Measurements from ENCODE around the gene PPAT.

The PPAT gene

GRCh38 chr4:56409511-56410090, 25.8 kb downstream of the PPAT start:
- no peak overlapping the region for H3K4me3 ChIP-seq (replicated peaks; ENCODE audit: low read depth, low read length)
- DNase-seq (ENCODE audit: extremely low read depth, low read depth) = no peak
- no peak for TF ChIP-seq CTCF (IDR thresholded peaks at IDR 0.05; ENCODE audit: low read depth, low read length, missing control alignments)

GRCh38 chr4:56408978-56409377, 26.4 kb downstream of the PPAT start:
- DNase-seq (ENCODE audit: extremely low read depth, low read depth) = no peak
- H3K4me3 ChIP-seq (replicated peaks; ENCODE audit: low read depth, low read length) = no peak overlapping the region
- TF ChIP-seq CTCF (IDR thresholded peaks at IDR 0.05; ENCODE audit: low read depth, low read length, missing control alignments) = no peak

- TF ChIP-seq CTCF (IDR thresholded peaks at IDR 0.05; ENCODE audit: low read depth, low read length, missing control alignments) = no peak
- no peak for DNase-seq (ENCODE audit: extremely low read depth, low read depth)
- H3K4me3 ChIP-seq (replicated peaks; ENCODE audit: low read depth, low read length) = no peak overlapping the region
These were observed 29.3 kb downstream of the PPAT start for GRCh38 chr4:56406151-56406550.

GRCh38 chr4:56405016-56405415, 30.4 kb downstream of the PPAT start:
- no peak overlapping the region for H3K4me3 ChIP-seq (replicated peaks; ENCODE audit: low read depth, low read length)
- no peak for DNase-seq (ENCODE audit: extremely low read depth, low read depth)
- TF ChIP-seq CTCF (IDR thresholded peaks at IDR 0.05; ENCODE audit: low read depth, low read length, missing control alignments) = no peak

GRCh38 chr4:56400560-56400959, 34.9 kb downstream of the PPAT start:
- no peak overlapping the region for H3K4me3 ChIP-seq (replicated peaks; ENCODE audit: low read depth, low read length)
- TF ChIP-seq CTCF (IDR thresholded peaks at IDR 0.05; ENCODE audit: low read depth, low read length, missing control alignments) = no peak
- no peak for DNase-seq (ENCODE audit: extremely low read depth, low read depth)

GRCh38 chr4:56391270-56391669, 44.1 kb downstream of the PPAT start:
- no peak overlapping the region for H3K4me3 ChIP-seq (replicated peaks; ENCODE audit: low read depth, low read length)
- DNase-seq (ENCODE audit: extremely low read depth, low read depth) = no peak
- TF ChIP-seq CTCF (IDR thresholded peaks at IDR 0.05; ENCODE audit: low read depth, low read length, missing control alignments) = no peak

- TF ChIP-seq CTCF (IDR thresholded peaks at IDR 0.05; ENCODE audit: low read depth, low read length, missing control alignments) = no peak
- no peak for DNase-seq (ENCODE audit: extremely low read depth, low read depth)
- no peak overlapping the region for H3K4me3 ChIP-seq (replicated peaks; ENCODE audit: low read depth, low read length)
These were observed 45.9 kb downstream of the PPAT start for GRCh38 chr4:56389558-56389957.
